NCI-H2196 treated with DMSO at 0.1 percent for 48 hours (cell line): ENCODE data around the gene SCAI.
"Not testable (repeated sequence)": the region's sequence is repeated elsewhere in the genome, so short reads cannot be mapped to it uniquely, and the experiment has no call there.

Experiments
- DNase-seq: peaks from one replicate; lab custom pipeline; 2025; ENCODE audit not compliant: unreplicated experiment; lab: John Stamatoyannopoulos, UW

SCAI gene

GRCh38 chr9:125143377-125144090 lies at the start of gene SCAI:
SCAI (minus strand) TSS chr9:125143528; CDS start chr9:125143437, 91 bp downstream.
- peak; percentile 98 for DNase-seq

DNA sequence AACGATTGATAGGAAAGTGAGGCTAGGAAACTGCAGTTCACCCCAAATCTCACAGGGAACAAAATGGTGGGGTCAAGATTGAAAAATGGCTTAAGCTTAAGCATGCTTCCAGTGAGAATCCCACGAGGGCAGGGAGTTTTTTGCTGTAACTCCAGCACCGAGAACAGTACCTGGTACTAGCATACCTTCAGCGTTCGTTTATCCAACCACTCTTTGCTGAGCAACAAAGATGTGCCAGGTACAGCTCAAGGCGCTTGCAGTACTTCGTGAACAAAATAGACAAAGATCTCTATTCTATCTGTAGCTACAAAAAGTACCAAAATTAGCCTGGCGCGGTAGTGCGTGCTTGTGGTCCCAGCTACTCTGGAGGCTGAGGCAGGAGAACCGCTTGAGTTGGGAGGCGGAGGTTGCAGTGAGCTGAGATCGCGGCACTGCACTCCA lies 47.1 kb upstream of the SCAI start:
- DNase-seq: no peak

DNA sequence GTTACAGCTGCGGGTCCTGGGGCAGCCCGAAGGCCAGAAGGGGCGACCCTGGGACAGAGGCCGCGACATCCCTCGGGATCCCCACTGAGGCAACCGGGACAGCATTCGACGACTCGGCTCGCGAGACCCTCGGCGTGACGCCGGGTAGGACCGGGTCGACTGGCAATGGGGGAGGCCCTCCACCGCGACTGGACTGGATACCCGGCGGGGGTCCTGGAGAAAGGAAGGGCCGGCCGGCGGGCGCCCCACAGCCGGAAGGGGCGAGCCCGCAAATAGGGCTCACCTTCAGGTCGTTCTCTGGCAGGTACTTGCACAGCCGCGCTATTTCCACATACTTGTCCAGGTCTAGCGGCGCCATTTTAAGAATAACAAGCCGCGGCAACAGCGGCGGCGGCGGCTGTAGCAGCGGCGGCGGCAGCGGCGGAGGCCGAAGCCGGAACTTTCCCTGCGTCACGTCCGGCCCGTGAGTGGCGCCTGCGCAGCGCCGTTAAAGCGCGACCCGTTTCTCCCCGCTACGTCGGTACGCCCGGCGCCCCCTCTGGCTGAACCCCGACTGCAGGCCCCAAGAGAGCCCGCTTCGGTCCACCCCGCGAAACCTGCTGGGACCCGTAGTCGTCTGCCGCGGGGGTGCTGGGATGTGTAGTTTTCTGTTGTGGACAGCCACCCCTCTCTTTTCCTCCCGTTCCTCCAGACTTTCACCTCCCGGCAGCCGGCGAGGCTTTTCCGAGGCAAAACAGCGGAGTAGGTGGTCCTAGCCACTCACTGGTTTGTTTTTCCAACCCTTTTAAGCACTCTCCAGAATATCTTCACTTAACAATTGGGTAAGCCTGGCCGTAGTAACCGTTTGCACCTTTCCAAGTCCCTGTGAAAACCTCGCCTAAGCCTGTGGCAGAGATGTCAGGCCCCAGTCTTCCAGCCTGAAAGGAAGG lies 46.3 kb upstream of the SCAI start, which contains the start of gene PPP6C:
Gene PPP6C, minus strand, starts transcription at position 443 of the 929 bp plus-strand sequence. Its CDS starts 85 bp downstream, at position 358.
- DNase-seq: peak; percentile 84

DNA sequence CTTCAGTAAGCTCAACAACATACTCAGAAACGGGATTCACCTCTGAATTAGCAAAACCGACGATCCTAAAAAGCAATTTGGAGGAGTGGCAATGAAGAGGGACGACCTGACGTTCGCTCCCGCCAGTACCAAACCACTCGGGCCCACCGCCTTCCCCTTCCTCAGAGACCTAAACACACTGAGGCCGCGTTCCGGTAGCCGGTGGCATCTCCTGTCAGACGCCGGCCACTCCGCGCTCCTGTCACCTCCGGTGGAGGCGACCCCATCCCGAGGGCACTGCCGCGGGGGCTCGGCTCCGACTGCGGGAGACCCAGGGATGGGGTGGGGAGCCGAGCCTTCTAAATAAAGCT lies 45.7 kb upstream of the SCAI start:
- DNase-seq: no peak

DNA sequence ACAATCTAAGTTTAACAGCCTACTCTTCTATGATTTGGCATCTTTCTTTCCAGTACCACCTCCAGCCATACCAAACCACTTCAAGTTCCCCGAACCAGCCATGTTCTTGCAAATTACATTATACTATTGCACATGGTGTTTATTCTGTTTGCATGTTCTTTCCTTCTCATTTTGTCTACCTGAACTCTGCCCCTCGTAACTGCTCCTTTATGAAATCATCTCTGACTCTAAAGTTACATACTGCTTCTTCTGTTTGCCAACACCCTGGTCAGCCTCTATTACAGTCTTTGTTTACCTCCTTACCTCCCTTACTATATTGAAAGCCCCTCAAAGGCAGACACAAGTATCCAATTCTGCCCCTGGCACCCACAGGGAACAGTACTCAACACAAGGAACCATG lies 40.2 kb upstream of the SCAI start:
- no peak for DNase-seq

DNA sequence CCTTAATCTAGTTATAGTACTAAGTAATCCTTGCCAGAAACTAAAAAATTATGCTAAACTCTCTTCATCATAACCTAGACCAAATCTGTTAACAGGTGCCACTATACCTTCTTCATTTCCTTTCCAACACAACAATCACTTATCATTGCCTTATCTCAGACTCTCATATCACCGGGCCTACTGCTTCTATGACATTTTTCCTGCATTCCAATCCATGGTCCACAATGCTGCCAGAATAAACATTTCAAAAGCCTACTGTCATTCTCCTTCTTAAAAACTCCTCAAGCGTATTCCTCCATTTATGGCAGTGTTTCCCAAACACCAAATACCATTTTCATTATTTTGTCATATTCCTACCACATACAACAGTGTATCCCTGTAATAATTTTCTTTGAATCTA lies 39.7 kb upstream of the SCAI start:
- DNase-seq: no peak

DNA sequence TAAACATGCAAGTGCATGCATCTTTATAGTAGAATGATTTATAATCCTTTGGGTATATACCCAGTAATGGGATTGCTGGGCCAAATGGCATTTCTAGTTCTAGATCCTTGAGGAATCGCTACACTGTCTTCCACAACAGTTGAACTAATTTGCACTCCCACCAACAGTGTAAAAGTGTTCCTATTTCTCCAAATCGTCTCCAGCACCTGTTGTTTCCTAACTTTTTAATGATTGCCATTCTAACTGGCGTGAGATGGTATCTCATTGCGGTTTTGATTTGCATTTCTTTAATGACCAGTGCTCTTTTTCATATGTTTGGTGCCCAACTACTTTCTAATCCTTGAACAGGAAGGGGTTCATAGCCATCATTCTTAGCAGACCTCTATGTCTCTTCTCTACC lies 38.4 kb upstream of the SCAI start:
- not testable (repeated sequence) for DNase-seq

- DNase-seq: no peak
Observed at GRCh38 chr9:125180876-125181275, 37.5 kb upstream of the SCAI start.

DNA sequence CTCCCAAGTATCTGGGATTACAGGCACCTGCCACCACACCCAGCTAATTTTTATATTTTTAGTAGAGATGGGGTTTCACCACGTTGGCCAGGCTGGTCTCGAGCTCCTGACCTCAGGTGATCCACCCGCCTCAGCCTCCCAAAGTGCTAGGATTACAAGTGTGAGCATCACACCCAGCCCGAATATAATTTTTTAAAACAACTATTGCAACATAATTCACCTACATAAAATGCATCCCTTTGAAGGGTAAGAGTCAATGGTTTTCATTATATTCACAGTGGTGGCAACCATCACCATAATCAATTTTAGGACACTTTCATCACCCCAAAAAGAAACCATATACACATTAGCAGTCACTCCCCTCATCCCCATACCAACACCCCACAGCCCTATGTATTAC lies 36.4 kb upstream of the SCAI start:
- not testable (repeated sequence) for DNase-seq

DNA sequence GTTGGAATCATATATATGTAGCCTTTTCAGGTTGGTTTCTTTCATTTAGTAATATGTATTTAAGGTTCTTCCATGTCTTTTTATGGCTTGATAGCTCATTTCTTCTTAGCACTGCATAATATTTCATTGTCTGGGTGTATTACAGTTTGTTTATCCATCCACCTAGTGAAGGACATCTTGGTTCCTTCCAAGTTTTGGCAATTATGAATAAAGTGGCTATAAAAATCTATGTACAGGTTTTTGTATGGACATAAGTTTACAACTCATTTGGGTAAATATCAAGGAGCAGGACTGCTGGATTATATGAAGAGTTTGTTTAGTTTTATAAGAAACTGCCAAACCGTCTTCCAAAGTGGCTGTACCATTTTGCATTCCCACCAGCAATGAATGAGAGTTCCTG lies 34.6 kb upstream of the SCAI start:
- no peak for DNase-seq

DNA sequence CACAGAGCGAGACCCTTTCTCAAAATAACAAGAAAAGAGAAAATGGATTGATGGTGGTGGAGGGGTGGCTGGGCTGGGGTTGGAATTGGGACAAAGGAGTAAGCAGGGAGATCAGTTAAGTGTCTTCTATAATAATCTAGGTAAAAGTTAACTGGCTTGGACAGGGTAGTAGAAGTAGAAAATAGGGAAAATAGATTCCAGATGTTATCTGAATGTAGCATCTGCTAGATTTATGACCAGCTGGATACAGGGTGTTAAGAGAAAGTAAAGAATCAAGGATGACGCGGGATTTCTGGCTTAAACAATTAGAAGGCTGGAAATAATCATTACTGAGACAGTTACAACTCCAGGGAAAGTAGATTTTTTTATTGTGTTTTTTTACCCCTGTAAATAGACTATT lies 33.3 kb upstream of the SCAI start:
- DNase-seq: no peak

GRCh38 chr9:125172031-125172755 lies 28.9 kb upstream of the SCAI start:
- no peak for DNase-seq

GRCh38 chr9:125169895-125170294 lies 26.6 kb upstream of the SCAI start:
- DNase-seq: no peak

DNA sequence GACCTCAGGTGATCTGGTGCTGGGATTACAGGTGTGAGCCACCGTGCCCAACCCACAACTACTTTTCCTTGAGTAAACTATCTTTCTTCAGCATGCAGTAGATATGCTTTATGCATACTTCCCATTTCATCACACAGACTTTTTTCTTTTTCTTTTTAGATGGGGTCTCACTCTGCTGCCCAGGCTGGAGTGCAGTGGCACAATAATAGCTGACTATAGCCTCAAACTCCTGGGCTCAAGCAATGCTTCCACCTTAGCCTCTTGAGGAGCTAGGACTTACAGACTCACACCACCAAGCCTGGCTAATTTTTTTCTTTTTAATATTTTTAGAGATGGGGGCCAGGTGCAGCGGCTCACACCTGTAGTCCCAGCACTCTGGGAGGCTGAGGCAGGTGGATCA lies 23.4 kb upstream of the SCAI start:
- no peak for DNase-seq

DNA sequence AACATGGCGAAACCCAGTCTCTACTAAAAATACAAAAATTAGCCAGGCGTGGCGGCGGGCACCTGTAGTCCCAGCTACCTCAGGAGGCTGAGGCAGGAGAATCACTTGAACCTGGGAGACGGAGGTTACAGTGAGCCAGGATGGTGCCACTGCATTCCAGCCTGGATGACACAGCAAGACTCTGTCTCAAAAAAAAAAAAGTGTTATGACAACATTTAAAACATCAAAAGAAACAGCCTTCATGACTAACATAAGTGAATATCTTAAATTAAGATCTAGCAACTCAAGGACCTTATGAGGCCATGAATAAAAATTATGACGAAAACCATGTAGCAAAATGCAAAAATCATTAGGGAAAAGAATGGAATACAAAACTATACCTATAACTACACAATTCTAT lies 19.6 kb upstream of the SCAI start:
- not testable (repeated sequence) for DNase-seq

- DNase-seq: no peak
Observed at GRCh38 chr9:125161284-125161918, 18.1 kb upstream of the SCAI start.

GRCh38 chr9:125160750-125161149 lies 17.4 kb upstream of the SCAI start:
- no peak for DNase-seq

DNA sequence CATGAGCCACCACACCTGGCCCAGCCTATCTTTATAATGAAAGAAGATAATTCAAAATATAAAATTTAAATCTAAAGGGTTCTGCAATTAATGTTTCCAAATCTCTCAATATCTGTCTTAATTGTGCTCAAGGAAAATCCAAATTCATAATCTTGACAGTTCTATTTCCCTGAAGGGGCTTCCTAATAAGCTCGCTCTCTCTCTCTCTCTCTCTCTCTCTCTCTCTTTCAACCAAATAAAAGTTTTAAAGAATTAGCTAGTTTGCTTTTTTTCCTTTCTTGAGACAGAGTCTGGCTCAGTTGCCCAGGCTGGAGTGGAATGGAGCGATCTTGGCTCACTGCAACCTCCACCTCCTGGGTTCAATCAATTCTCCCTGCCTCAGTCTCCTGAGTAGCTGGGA lies 13.2 kb upstream of the SCAI start:
- no peak for DNase-seq

DNA sequence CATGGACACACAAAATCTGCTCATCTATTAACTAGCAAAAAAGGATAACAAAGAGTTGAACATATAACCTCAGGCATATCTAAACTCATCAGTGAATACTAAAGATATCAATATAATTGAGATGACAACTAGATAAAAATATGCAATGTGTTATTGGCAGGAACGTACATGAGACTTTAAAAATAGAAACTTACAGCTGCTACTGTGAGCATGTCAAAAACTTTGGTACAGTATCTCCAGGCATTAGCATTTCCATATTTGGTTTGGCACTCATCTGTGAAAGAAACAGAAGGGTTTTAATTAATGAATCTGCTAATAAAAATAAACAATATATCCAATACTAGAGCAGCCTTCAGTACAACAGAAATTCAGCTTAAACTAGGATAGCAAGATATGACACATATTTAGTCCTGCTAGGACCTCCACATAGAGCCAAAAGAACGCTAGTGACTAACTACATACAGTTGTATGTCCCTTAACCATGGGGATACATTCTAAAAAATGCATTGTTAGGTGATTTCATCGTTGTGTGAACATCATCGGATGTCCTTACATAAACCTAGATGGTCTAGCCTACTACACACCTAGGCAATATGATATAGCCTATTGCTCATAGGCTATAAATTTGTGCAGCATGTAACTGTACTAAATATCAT lies 10.5 kb upstream of the SCAI start:
- no peak for DNase-seq

GRCh38 chr9:125151730-125152129 lies 8.4 kb upstream of the SCAI start:
- no peak for DNase-seq
